Measurements from ENCODE around the gene NUAK2.

GRCh38 chr1:205316161-205316566 is 5.4 kb downstream of the NUAK2 start:
- no peak for TF ChIP-seq CTCF (IDR thresholded peaks at IDR 0.05)
- TF ChIP-seq POLR2A (IDR thresholded peaks at IDR 0.05): no peak
